NCI-H2171 (cell line): ENCODE data around the gene CARNS1.
"Not testable (repeated sequence)": the region's sequence is repeated elsewhere in the genome, so short reads cannot be mapped to it uniquely, and the experiment has no call there.

Source experiments
- DNase-seq: peaks from one replicate; lab custom pipeline; 2025; lab: John Stamatoyannopoulos, UW

Gene CARNS1

GRCh38 chr11:67409781-67410368 lies 5.6 kb upstream of the CARNS1 start:
- no peak for DNase-seq

GRCh38 chr11:67410369-67410831 lies 5.1 kb upstream of the CARNS1 start:
- no peak for DNase-seq

- no peak for DNase-seq
Measured at GRCh38 chr11:67410984-67411784, 4.3 kb upstream of the CARNS1 start.

GRCh38 chr11:67411785-67412152 lies 3.7 kb upstream of the CARNS1 start:
- DNase-seq = no peak

GRCh38 chr11:67412495-67413179 lies 2.8 kb upstream of the CARNS1 start:
- DNase-seq = no peak

- no peak for DNase-seq
Measured at GRCh38 chr11:67413266-67413849, 2.1 kb upstream of the CARNS1 start.

DNA sequence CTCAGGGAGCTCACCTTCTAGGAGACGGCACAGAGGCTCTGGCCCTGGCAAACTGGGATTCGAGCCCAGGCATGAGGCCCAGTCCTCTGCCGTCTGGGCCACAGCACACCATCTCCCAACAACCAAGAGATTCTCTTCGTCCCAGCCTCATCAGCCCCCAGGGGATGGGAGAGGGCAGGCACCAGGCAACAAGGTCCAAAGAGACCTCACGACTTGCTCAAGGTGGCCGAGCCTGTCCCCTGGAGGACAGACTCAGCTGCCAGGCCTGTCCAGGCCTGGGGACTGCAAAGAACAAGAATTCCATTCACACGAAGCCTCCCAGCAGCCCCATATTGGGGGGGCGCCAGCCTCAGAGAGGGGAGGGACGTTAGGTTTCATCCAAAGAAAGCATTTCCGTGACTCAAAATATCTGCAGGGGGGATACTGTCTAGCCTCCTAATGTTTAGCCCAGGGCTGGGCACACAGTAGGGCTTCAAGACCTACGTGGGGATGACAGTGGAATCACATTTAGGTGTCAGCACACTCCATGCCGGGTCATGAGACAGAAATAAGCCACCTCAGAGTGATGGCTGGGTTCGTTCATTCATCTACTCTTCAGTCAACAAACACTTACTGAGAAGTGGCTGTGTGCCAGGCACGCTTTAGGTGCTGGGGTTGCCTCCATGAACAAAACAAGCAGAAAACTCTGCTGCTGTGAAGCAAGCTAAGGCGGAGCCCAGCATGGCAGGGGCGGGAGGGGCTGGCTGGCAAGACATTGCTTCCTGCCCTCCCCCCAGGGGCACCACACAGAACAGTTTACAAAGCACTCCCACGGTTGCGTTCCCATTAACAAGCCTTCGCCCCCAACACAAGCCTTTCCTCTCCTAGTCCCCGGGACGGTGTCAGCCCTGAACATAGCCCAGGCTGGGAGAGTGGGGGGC lies 1.2 kb downstream of the CARNS1 start:
- DNase-seq = no peak

GRCh38 chr11:67417425-67417824 lies 1.9 kb downstream of the CARNS1 start:
- DNase-seq = no peak

DNA sequence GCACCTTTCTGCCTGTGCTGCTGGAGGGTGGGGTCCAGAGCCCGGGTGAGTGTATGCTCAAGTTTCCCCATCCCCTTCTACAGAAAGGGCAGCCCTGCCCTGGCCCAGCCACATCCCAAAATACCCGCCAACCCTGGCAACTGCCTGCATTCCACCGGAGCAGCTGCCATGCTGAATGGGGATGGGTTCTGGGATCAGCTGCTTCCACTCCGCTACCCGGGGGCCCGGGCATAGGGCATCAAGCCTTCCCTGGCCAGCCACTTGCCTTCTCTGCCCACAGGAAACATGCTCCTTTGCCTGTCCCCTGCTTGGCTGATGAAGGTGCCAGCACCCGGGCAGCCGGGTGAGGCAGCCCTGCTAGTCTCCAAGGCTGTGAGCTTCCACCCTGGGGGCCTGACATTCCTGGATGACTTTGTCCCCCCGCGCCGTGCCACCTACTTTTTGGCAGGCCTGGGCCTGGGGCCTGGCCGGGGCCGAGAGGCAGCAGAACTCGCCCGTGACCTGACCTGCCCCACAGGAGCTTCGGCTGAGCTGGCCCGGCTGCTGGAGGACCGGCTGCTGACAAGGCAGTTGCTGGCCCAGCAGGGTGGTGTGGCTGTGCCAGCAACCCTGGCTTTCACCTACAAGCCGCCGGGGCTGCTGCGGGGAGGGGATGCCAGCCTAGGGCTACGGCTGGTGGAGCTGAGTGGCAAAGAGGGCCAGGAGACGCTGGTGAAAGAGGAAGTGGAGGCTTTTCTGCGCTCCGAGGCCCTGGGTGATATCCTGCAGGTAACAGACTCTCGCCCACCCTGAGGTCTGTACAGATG lies 3.2 kb downstream of the CARNS1 start:
- DNase-seq = no peak

DNA sequence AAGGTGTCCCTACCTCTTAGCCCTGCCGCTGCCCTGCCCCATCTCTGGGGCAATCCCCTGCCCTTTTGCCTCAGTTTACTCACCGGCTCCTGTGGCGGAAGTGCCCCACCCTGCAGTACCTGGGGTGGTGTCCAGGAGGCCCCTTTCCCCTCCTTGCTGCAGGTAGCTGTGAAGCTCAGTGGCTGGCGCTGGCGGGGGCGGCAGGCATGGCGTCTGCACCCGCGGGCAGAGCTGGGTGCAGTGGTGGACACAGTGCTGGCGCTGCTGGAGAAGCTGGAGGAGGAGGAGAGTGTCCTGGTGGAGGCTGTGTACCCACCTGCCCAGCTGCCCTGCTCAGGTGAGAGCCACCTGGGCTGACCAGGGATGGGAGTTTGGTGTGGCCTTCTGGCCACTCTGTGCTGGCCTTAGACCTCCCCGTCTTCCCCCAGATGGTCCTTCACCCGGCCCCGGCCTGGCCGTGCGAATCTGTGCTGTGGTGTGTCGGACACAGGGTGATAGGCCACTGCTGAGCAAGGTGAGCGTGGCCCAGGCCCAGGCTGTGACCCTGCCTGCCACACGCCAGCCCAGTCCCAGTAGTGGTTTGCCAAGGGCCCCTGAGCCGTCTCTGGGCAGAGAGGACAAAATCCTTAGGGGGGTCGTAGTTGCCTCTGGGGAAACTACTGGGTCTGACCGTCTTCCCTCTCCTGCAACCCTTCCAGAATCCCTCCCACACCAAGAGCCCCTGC lies 4.0 kb downstream of the CARNS1 start:
- no peak for DNase-seq

DNA sequence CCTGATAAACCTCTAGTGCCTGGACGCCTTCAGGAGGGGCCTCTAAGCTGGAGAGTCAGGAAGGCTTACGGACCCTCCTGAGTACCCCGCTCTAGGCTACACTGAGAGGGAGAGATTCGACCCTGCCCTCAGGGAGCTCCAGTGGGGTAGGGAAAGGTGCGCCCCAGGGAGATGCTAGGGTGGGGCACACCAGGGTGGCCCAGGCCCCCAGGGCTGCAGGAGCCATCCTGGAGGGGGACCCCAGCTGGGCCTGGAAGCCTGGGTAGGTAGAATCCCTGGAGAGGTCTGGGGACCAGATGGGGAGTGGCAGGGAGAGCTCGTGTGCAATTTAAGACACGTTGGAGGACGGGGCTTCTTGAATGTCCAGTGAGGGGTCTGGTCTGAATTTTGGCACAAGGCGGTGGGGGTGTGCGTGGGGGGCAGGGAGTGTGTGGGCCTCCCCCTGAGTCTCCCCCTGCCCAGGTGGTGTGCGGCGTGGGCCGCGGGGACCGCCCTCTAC lies 4.7 kb downstream of the CARNS1 start:
- no peak for DNase-seq

DNA sequence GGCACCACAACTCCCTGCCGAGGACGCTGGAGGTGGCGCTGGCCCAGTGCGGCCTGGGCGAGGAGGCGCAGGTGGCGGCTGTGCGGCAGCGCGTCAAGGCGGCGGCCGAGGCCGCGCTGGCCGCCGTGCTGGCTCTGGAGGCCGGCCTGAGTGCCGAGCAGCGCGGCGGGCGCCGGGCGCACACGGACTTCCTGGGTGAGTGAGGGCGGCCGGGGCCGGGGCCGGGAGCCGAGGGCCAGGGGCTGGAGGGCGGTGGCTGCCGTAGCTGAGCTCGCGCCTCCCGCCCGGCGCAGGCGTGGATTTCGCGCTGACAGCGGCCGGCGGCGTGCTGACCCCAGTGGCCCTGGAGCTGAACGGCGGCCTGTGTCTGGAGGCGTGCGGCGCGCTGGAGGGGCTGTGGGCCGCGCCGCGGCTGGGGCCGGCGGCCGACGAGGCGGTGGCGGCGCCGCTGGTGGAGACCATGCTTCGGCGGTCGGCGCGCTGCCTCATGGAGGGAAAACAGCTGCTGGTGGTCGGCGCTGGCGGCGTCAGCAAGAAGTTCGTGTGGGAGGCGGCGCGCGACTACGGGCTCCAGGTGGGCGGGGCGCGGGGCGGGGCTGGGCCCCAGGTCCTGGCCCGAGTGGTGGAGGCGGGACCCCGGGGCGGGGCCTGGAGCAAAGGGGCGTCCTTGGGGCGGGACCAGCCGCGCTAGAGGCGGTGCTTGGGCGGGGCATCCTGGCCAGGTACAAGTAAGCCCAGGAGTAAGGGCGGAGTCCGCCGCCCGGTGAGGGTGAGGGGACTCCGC lies 5.4 kb downstream of the CARNS1 start:
- DNase-seq = peak; percentile 94

DNA sequence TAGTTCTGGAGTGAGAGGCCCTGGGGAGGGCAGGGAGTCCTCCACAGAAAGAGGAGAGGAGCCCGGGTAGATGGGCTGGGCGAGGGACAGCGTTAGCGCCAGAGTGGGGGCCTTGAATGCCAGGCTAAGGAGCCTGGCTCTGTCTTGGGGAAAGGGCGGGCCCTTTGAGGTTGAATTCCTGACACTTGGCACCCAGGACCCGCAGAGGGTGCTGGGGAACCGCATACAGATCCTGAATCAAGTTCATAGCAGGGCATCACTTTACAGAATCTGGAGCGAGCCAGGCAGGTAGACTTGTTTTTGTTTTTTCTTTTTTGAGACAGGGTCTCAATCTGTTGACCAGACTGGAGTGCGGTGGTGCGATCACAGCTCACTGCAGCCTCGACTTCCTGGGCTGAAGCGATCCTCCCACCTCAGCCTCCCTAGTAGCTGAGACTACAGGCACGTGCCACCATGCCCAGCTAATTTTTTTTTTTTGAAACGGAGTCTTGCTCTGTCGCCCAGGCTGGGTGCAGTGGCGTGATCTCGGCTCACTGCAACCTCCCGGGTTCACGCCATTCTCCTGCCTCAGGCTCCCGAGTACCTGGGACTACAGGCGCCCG lies 6.1 kb downstream of the CARNS1 start:
- no peak for DNase-seq

DNA sequence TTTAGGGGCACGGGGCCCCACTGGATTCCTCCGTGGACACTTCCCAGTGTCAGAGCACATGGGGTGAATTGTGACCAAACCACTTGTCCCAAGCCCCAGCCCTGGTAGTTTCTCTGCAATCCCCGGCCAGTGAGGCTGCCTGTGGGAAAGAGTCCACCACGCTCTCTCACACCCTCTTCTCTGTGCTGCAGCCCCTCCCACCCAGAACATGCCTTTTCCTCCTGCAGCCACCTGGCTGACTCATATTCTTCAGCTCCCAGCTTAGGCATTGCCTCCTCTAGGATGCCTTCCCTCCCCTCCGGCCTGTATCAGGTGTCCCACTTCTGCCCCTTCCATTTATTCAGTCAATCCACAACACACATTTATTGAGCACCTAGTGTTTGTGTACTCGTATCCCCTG lies 7.4 kb downstream of the CARNS1 start:
- DNase-seq = no peak

DNA sequence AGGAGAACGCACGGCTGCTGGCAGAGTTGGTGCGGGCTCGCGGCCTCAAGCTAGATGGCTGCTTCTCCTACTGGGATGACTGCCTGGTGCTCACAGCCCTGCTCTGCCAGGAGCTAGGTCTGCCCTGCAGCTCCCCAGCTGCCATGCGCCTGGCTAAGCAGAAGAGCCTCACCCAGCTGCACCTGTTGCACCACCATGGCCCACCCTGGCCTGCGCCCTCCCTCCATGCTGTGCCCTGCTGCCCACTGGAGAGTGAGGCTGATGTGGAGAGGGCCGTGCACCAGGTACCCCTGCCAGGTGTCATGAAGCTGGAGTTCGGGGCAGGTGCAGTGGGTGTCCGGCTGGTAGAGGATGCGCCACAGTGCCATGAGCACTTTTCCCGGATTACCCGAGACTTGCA lies 8.0 kb downstream of the CARNS1 start:
- DNase-seq = no peak

DNA sequence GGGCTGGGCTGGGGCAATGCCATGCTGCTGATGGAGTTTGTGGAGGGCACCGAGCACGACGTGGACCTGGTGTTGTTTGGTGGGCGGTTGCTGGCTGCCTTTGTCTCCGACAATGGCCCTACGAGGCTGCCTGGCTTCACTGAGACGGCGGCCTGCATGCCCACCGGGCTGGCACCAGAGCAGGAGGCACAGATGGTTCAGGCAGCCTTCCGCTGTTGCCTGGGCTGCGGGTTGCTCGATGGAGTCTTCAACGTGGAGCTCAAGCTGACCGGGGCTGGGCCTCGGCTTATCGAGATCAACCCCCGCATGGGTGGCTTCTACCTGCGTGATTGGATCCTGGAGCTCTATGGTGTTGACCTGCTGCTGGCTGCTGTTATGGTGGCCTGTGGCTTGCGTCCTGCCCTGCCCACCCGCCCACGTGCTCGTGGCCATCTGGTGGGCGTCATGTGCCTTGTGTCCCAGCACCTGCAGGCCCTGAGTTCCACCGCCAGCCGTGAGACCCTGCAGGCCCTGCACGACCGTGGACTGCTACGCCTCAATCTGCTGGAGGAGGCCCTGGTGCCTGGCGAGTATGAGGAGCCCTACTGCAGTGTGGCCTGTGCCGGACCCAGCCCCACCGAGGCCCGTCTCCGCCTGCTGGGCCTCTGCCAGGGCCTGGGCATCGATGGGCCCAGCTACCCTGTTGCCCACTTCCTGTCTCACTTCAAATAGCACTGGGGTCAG lies 8.6 kb downstream of the CARNS1 start:
- DNase-seq = no peak

GRCh38 chr11:67427364-67427859 lies 11.9 kb downstream of the CARNS1 start:
- DNase-seq = not testable (repeated sequence)
